Measurements from ENCODE around the gene CXCL3. TPM values are rescaled to one million over a fixed set of nuclear protein-coding genes. Genes with fewer than 3 reads are reported as not detected.

Gene CXCL3
- total RNA-seq, 1 donor from 2014 or later = not detected

GRCh38 chr4:74055096-74055495 lies 16.6 kb upstream of the CXCL3 start:
- Histone ChIP-seq H3K4me1 (no peaks in the 10 kb centered on the region), H3K36me3 (no peaks in the 10 kb centered on the region), H3K9me3 (no peaks in the 10 kb centered on the region), H3K4me3 (no peak overlapping the region), H3K27me3 (no peaks in the 10 kb centered on the region), H3K27ac (no peak overlapping the region)
- no peak for TF ChIP-seq CTCF (IDR thresholded peaks at IDR 0.05)
- DNase-seq (ENCODE audit: low spot score in 2 of 2) = no peak
- intact Hi-C loops (cut with DNase I) = no loop called here

GRCh38 chr4:74054483-74055047 lies 16.1 kb upstream of the CXCL3 start:
- intact Hi-C loops (cut with DNase I) = no loop called here
- TF ChIP-seq CTCF (IDR thresholded peaks at IDR 0.05) = no peak
- Histone ChIP-seq H3K36me3 (no peaks in the 10 kb centered on the region), H3K27me3 (no peaks in the 10 kb centered on the region), H3K27ac (no peak overlapping the region), H3K4me1 (no peaks in the 10 kb centered on the region), H3K9me3 (no peaks in the 10 kb centered on the region), H3K4me3 (no peak overlapping the region)
- no peak for DNase-seq (ENCODE audit: low spot score in 2 of 2)

- Histone ChIP-seq H3K27ac (no peak overlapping the region), H3K27me3 (no peaks in the 10 kb centered on the region), H3K36me3 (no peaks in the 10 kb centered on the region), H3K4me1 (no peaks in the 10 kb centered on the region), H3K9me3 (peaks cover 0 to 11% of the 10 kb centered on the region in 2 donors), H3K4me3 (no peak overlapping the region)
- intact Hi-C loops (cut with DNase I) = no loop called here
- no peak for DNase-seq (ENCODE audit: low spot score in 2 of 2)
- no peak for TF ChIP-seq CTCF (IDR thresholded peaks at IDR 0.05)
Observed at GRCh38 chr4:74047152-74047551, 8.7 kb upstream of the CXCL3 start.

GRCh38 chr4:74045772-74046171 lies 7.3 kb upstream of the CXCL3 start:
- Histone ChIP-seq H3K9me3 (peaks cover 0 to 11% of the 10 kb centered on the region in 2 donors), H3K4me1 (no peaks in the 10 kb centered on the region), H3K36me3 (no peaks in the 10 kb centered on the region), H3K27me3 (no peaks in the 10 kb centered on the region), H3K4me3 (no peak overlapping the region), H3K27ac (no peak overlapping the region)
- DNase-seq (ENCODE audit: low spot score in 2 of 2) = no peak
- intact Hi-C loops (cut with DNase I) = no loop called here
- TF ChIP-seq CTCF (IDR thresholded peaks at IDR 0.05) = no peak

- H3K27ac ChIP-seq = no peak overlapping the region
- no peak overlapping the region for H3K4me3 ChIP-seq
- no peak for TF ChIP-seq CTCF (IDR thresholded peaks at IDR 0.05)
- H3K36me3 ChIP-seq = no peaks in the 10 kb centered on the region
- no peak for DNase-seq (ENCODE audit: low spot score in 2 of 2)
- H3K4me1 ChIP-seq = no peaks in the 10 kb centered on the region
- no peaks in the 10 kb centered on the region for H3K27me3 ChIP-seq
- H3K9me3 ChIP-seq = peaks cover 0 to 11% of the 10 kb centered on the region in 2 donors
- intact Hi-C loops (cut with DNase I) = no loop called here
Observed at GRCh38 chr4:74045247-74045646, 6.8 kb upstream of the CXCL3 start.

GRCh38 chr4:74044677-74045076 lies 6.2 kb upstream of the CXCL3 start:
- H3K4me1 ChIP-seq = no peaks in the 10 kb centered on the region
- peaks cover 0 to 11% of the 10 kb centered on the region in 2 donors for H3K9me3 ChIP-seq
- H3K27ac ChIP-seq = no peak overlapping the region
- no peaks in the 10 kb centered on the region for H3K36me3 ChIP-seq
- no peaks in the 10 kb centered on the region for H3K27me3 ChIP-seq
- H3K4me3 ChIP-seq = no peak overlapping the region
- no peak for TF ChIP-seq CTCF (IDR thresholded peaks at IDR 0.05)
- intact Hi-C loops (cut with DNase I) = no loop called here
- no peak for DNase-seq (ENCODE audit: low spot score in 2 of 2)

Data from ascending aorta (tissue), 2 donors.